Measurements from ENCODE around the gene SNAPC2. TPM values are rescaled to one million over a fixed set of nuclear protein-coding genes. Genes with fewer than 3 reads are reported as not detected.

The SNAPC2 gene
- polyA plus RNA-seq, 1 of the 3 experiments (the other 2 are of a cell fraction): 38.7 TPM

GRCh38 chr19:7903244-7904073, 16.7 kb upstream of the SNAPC2 start, which contains the start of gene MAP2K7 (continued):
- TF ChIP-seq EZH2phosphoT487 (IDR thresholded peaks at IDR 0.05; ENCODE audit: borderline replicate concordance, low read depth): no peak
- peak; percentile 74 for TF ChIP-seq MXI1 (IDR thresholded peaks at IDR 0.05; ENCODE audit: low read depth, low read length)
- no peak for TF ChIP-seq JUND (IDR thresholded peaks at IDR 0.05)
- TF ChIP-seq ELF1 (IDR thresholded peaks at IDR 0.05): no peak
- TF ChIP-seq FOSL2 (IDR thresholded peaks at IDR 0.05; ENCODE audit: borderline replicate concordance, low read depth): no peak
- TF ChIP-seq EP300 (IDR thresholded peaks at IDR 0.05; ENCODE audit: borderline replicate concordance in 1 of 2, low read depth in 1 of 2, low read length in 1 of 2): no peak
- peak; percentile 33 for TF ChIP-seq CHD2 (IDR thresholded peaks at IDR 0.05; ENCODE audit: low read length, partially characterized antibody)
- peak; percentile 91 for TF ChIP-seq NRF1 (IDR thresholded peaks at IDR 0.05; ENCODE audit: low read depth, low read length)
- TF ChIP-seq PBX3 (IDR thresholded peaks at IDR 0.05): peak; percentile 9; the same call in 1 of the 2 replicates
- TF ChIP-seq SIN3A (IDR thresholded peaks at IDR 0.05; ENCODE audit: borderline replicate concordance, low read depth, low read length): peak; percentile 24; the same call in 1 of the 2 replicates
- TF ChIP-seq, protein P1, sequence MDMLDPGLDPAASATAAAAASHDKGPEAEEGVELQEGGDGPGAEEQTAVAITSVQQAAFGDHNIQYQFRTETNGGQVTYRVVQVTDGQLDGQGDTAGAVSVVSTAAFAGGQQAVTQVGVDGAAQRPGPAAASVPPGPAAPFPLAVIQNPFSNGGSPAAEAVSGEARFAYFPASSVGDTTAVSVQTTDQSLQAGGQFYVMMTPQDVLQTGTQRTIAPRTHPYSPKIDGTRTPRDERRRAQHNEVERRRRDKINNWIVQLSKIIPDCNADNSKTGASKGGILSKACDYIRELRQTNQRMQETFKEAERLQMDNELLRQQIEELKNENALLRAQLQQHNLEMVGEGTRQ (IDR thresholded peaks at IDR 0.05; ENCODE audit: borderline replicate concordance, low read depth, low read length): no peak
- TF ChIP-seq MEF2A (IDR thresholded peaks at IDR 0.05; ENCODE audit: borderline replicate concordance, low read depth): no peak
- no peak for TF ChIP-seq RXRA (IDR thresholded peaks at IDR 0.05; ENCODE audit: borderline replicate concordance, low read depth)
- TF ChIP-seq FOXJ3 (CRISPR knock-in tag; IDR thresholded peaks at IDR 0.05): no peak
- 0 out of 2 replicates have a peak, but pooled peaks have one; percentile 7 for TF ChIP-seq RCOR1 (IDR thresholded peaks at IDR 0.05; ENCODE audit: low read length)
- no peak for TF ChIP-seq TCF12 (IDR thresholded peaks at IDR 0.05)
- TF ChIP-seq, protein P2, sequence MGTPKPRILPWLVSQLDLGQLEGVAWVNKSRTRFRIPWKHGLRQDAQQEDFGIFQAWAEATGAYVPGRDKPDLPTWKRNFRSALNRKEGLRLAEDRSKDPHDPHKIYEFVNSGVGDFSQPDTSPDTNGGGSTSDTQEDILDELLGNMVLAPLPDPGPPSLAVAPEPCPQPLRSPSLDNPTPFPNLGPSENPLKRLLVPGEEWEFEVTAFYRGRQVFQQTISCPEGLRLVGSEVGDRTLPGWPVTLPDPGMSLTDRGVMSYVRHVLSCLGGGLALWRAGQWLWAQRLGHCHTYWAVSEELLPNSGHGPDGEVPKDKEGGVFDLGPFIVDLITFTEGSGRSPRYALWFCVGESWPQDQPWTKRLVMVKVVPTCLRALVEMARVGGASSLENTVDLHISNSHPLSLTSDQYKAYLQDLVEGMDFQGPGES (IDR thresholded peaks at IDR 0.05; ENCODE audit: low read depth, low read length): no peak
- no peak for TF ChIP-seq GATA2 (CRISPR knock-in tag; IDR thresholded peaks at IDR 0.05)
- TF ChIP-seq, protein P3, sequence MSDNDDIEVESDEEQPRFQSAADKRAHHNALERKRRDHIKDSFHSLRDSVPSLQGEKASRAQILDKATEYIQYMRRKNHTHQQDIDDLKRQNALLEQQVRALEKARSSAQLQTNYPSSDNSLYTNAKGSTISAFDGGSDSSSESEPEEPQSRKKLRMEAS (IDR thresholded peaks at IDR 0.05; ENCODE audit: low read depth): peak; percentile 93
- TF ChIP-seq USF1 (IDR thresholded peaks at IDR 0.05; ENCODE audit: borderline replicate concordance, low read depth): no peak
- TF ChIP-seq TEAD4 (IDR thresholded peaks at IDR 0.05; ENCODE audit: borderline replicate concordance, insufficient read depth): no peak
- TF ChIP-seq RFX5 (IDR thresholded peaks at IDR 0.05; ENCODE audit: low read length): no peak
- no peak for TF ChIP-seq FOXM1 (IDR thresholded peaks at IDR 0.05; ENCODE audit: low read depth)
- no peak for TF ChIP-seq NFIC (IDR thresholded peaks at IDR 0.05; ENCODE audit: borderline replicate concordance)
- TF ChIP-seq POLR2AphosphoS5 (IDR thresholded peaks at IDR 0.05; ENCODE audit: low read depth, low read length): peak; percentile 98
